NB4 (cell line): ENCODE results near the gene MRPS34.

Source experiments
- DNase-seq: peaks from one replicate; pipeline ENCODE4 v3.0.0; 2010; ENCODE audit warnings: low read depth
- H3K4me3 ChIP-seq: one replicate; pipeline ENCODE4 v1.5.1; 2011; ENCODE audit warnings: mild to moderate bottlenecking, low read depth, low read length, moderate library complexity
- MYC ChIP-seq: IDR thresholded peaks from 2 replicates; pipeline ENCODE4 v1.6.1; 2011; ENCODE audit warnings: low read depth, low read length
- POLR2A ChIP-seq: IDR thresholded peaks from 2 replicates; pipeline ENCODE4 v1.6.1; 2011; ENCODE audit warnings: mild to moderate bottlenecking; ENCODE audit not compliant: insufficient read length; ENCODE audit errors: extremely low read depth
- TF ChIP-seq, protein P1 (sequence below): IDR thresholded peaks from 2 replicates; pipeline ENCODE4 v1.6.1; 2011; ENCODE audit warnings: low read depth, low read length
- TF ChIP-seq, protein P2 (sequence below): IDR thresholded peaks from one replicate; pipeline ENCODE4 v1.5.1; 2012; ENCODE audit warnings: low read depth, low read length

Gene MRPS34

GRCh38 chr16:1789643-1790045 lies 16.7 kb upstream of the MRPS34 start:
- DNase-seq = no peak
- TF ChIP-seq MYC (no peak), POLR2A (no peak)
- TF ChIP-seq, protein P1, sequence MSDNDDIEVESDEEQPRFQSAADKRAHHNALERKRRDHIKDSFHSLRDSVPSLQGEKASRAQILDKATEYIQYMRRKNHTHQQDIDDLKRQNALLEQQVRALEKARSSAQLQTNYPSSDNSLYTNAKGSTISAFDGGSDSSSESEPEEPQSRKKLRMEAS = no peak
- TF ChIP-seq, protein P2, sequence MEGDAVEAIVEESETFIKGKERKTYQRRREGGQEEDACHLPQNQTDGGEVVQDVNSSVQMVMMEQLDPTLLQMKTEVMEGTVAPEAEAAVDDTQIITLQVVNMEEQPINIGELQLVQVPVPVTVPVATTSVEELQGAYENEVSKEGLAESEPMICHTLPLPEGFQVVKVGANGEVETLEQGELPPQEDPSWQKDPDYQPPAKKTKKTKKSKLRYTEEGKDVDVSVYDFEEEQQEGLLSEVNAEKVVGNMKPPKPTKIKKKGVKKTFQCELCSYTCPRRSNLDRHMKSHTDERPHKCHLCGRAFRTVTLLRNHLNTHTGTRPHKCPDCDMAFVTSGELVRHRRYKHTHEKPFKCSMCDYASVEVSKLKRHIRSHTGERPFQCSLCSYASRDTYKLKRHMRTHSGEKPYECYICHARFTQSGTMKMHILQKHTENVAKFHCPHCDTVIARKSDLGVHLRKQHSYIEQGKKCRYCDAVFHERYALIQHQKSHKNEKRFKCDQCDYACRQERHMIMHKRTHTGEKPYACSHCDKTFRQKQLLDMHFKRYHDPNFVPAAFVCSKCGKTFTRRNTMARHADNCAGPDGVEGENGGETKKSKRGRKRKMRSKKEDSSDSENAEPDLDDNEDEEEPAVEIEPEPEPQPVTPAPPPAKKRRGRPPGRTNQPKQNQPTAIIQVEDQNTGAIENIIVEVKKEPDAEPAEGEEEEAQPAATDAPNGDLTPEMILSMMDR = no peak

DNA sequence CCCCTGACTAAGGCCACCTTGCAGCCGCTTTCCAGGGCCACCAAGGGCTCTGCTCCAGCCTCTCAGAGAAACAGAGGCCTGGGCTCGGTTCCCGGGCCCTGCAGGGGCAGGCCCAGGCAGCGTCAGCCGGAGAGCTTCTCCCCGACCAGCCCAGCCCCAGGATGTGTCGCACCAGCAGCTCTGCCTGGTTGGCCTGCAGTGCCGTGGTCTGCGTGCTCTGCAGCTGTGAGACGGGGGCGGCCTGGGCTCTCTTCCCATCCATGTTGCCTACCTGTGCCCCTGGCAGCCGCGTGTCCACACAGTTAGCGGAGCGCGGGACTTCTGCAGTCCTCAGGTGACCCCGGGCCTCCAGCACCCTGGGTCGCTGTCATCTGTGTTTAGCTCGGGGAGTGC lies 15.8 kb upstream of the MRPS34 start:
- TF ChIP-seq MYC (no peak), POLR2A (no peak)
- TF ChIP-seq, protein P1 = no peak
- TF ChIP-seq, protein P2 = no peak
- DNase-seq = no peak
- no peak overlapping the region for H3K4me3 ChIP-seq

More at GRCh38 chr16:1789643-1790045, 16.7 kb upstream of the MRPS34 start:
- H3K4me3 ChIP-seq = no peak overlapping the region

DNA sequence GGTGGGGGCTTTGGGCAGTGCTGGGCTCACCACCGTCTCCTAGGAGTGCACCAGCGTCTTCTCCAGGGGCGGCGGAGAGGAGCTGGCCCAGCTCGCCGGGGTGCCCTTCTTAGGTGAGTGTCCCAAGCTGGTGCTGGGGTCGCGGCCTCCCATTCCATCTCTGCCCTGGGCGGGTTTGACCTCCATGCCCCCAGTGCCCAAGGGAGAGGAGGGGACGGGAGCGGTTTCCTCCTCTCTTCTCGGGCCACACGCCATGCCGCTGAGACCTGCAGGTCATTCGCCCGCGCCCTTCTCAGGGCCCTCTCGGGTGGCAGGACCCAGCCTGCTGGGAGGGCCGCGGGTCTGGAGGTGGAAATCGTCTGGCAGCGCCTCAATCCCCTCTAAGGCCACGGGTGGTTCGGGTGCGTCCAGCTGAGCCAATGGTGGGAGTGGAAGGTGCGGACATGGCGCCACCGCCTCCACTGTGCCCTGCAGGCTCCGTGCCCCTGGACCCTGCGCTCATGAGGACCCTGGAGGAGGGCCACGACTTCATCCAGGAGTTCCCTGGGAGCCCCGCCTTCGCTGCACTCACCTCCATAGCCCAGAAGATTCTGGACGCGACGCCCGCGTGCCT lies 15.3 kb upstream of the MRPS34 start:
- TF ChIP-seq, protein P1 = no peak
- TF ChIP-seq, protein P2 = no peak
- TF ChIP-seq MYC (no peak), POLR2A (no peak)
- no peak for DNase-seq

DNA sequence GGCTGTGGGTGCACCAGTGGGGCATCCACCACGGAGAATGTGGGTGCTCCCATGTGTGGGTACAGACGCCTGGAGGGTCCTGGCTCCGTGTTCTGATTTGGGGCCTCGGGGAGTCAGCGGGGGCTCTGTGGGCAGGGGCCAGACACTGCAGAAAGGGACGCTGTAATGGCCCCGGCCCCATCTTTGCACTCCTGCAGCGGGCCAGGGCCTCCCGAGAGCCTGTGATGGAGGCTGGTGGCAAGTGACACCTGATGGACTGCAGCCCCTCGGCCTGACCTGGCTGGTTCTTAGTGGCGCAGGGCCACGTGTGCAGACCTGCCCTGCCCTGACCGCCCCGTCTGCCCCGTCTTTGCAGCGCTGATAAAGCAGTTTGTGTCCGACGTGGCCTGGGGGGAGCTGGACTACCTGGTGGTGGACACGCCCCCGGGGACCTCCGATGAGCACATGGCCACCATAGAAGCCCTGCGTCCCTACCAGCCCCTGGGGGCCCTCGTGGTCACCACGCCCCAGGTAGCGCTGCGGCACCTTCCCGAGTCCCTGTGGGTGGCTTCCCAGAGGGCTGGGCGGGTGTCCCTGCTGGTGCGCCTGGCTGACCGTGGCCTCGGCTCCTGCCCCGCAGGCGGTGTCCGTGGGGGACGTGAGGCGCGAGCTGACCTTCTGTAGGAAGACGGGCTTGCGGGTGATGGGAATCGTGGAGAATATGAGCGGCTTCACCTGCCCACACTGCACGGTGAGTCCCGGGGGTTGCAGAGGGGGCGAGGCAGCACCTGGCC lies 14.6 kb upstream of the MRPS34 start:
- no peak overlapping the region for H3K4me3 ChIP-seq
- no peak for DNase-seq
- TF ChIP-seq, protein P2 = no peak
- TF ChIP-seq POLR2A = no peak

More for the DNA sequence above, 15.3 kb upstream of the MRPS34 start:
- H3K4me3 ChIP-seq = no peak overlapping the region

GRCh38 chr16:1787056-1787321 lies 14.1 kb upstream of the MRPS34 start:
- TF ChIP-seq MYC (no peak), POLR2A (no peak)
- TF ChIP-seq, protein P2 = no peak
- TF ChIP-seq, protein P1 = no peak
- no peak overlapping the region for H3K4me3 ChIP-seq
- no peak for DNase-seq
